Panc1 (cell line): Measurements from ENCODE around the gene ZNF81.
"Not testable (repeated sequence)": the region's sequence is repeated elsewhere in the genome, so short reads cannot be mapped to it uniquely, and the experiment has no call there.

Experiments
- CTCF ChIP-seq: fragments of 450-650 bp; IDR thresholded peaks from 2 replicates; pipeline ENCODE4 v1.5.1; 2017; ENCODE audit warnings: mild to moderate bottlenecking
- POLR2AphosphoS5 ChIP-seq: IDR thresholded peaks from 2 replicates; pipeline ENCODE4 v1.6.1; 2012; ENCODE audit warnings: mild to moderate bottlenecking, low read depth, low read length, moderate library complexity
- REST ChIP-seq, 2 experiments: IDR thresholded peaks; 2 replicates each; pipeline ENCODE4 v1.6.1; 2011 to 2012; ENCODE audit warnings: low read depth in 2 of 2, control low read depth in 1 of 2, low read length in 1 of 2, mild to moderate bottlenecking in 1 of 2, moderate library complexity in 1 of 2; ENCODE audit not compliant: insufficient read depth in 1 of 2
- SIN3A ChIP-seq: IDR thresholded peaks from 2 replicates; pipeline ENCODE4 v1.6.1; 2012; ENCODE audit warnings: low read depth, mild to moderate bottlenecking, low read length, moderate library complexity, borderline replicate concordance; ENCODE audit not compliant: insufficient read depth
- TCF7L2 ChIP-seq: IDR thresholded peaks from 2 replicates; pipeline ENCODE4 v1.6.1; 2011; ENCODE audit warnings: mild to moderate bottlenecking, low read depth, low read length, inconsistent platforms

GRCh38 chrX:47955295-47955694, 118.6 kb downstream of the ZNF81 start:
- TF ChIP-seq REST (IDR thresholded peaks at IDR 0.05; ENCODE audit: insufficient read depth in 1 of 2, low read depth in 2 of 2, low read length in 1 of 2); POLR2AphosphoS5; CTCF; TCF7L2; SIN3A: not testable (repeated sequence)
